Esophagus muscularis mucosa (tissue), 4 donors: ENCODE data around the gene DHRS7C. TPM values are rescaled to one million over a fixed set of nuclear protein-coding genes. Genes with fewer than 3 reads are reported as not detected.

Experiments
- DNase-seq: peaks from one replicate; pipeline ENCODE4 v3.0.0-alpha.2; 2017; ENCODE audit errors: extremely low spot score
- H3K27ac ChIP-seq, 4 donors: fragments of 200-600 bp; sonication (generic); replicated peaks in 1 of 4; 1 replicate in 3 of 4; 2 replicates in 1 of 4; pipeline ENCODE4 v1.5.1; 2016 to 2019; ENCODE audit warnings: mild to moderate bottlenecking in 1 of 4
- H3K27me3 ChIP-seq, 4 donors: fragments of 200-600 bp; sonication (generic); one replicate each; pipeline versions ENCODE4 v1.5.1 to v1.6.0; 2016 to 2019
- H3K36me3 ChIP-seq, 4 donors: fragments of 200-600 bp; sonication (generic); one replicate each; pipeline ENCODE4 v1.5.1; 2016 to 2019
- H3K4me1 ChIP-seq, 4 donors: fragments of 200-600 bp; sonication (generic); one replicate each; pipeline ENCODE4 v1.5.1; 2016 to 2019
- H3K4me3 ChIP-seq, 4 donors: fragments of 200-600 bp; sonication (generic); 1 replicate in 2 of 4; 2 replicates in 2 of 4; pipeline ENCODE4 v1.5.1; 2016 to 2019; ENCODE audit warnings: mild to moderate bottlenecking in 4 of 4, moderate library complexity in 1 of 4
- H3K9me3 ChIP-seq, 4 donors: fragments of 200-600 bp; sonication (generic); 1 replicate in 3 of 4; 2 replicates in 1 of 4; pipeline ENCODE4 v1.5.1; 2016 to 2019
- CTCF ChIP-seq, 3 experiments: fragments of 200-600 bp in 2 of 3; fragments of 450-650 bp in 1 of 3; sonication (generic) in 2 of 3; IDR thresholded peaks; one replicate each; pipeline ENCODE4 v1.5.1; 2017 to 2019; ENCODE audit warnings: antibody characterized with exemption in 3 of 3, mild to moderate bottlenecking in 2 of 3, moderate library complexity in 1 of 3
- EP300 ChIP-seq: sonication (generic); formaldehyde crosslinking; IDR thresholded peaks from one replicate; pipeline ENCODE4 v1.6.1; 2017; ENCODE audit warnings: antibody characterized with exemption
- POLR2A ChIP-seq: fragments of 450-650 bp; IDR thresholded peaks from one replicate; pipeline ENCODE4 v1.6.1; 2017; ENCODE audit warnings: antibody characterized with exemption, moderate library complexity, mild to moderate bottlenecking, low read depth
- POLR2AphosphoS5 ChIP-seq, 2 donors: sonication (generic); formaldehyde crosslinking; IDR thresholded peaks; one replicate each; pipeline ENCODE4 v1.6.1; 2017; ENCODE audit warnings: antibody characterized with exemption in 2 of 2
- WGBS: methylation state at CpG from one replicate; pipeline ENCODE4 v1.1.5; 2018; 5-methylcytosine and 5-hydroxymethylcytosine counted together
- intact Hi-C: fragments of 100-400 bp; cut with DNase I; formaldehyde crosslinking; loops from one replicate; pipeline ENCODE4 v1.15.1; 2023
- total RNA-seq, 4 donors: library from RNA; depleted of rRNA; stranded (reverse); fragments of >200 nt; gene quantifications; one replicate each; pipeline versions ENCODE4 v1.1.0 to v1.2.1, GENCODE V29; 2016

The DHRS7C gene
- total RNA-seq, 4 donors from 2014 or later = not detected

- intact Hi-C loops = no loop called here
- TF ChIP-seq POLR2AphosphoS5 (IDR thresholded peaks at IDR 0.05) (no peak), EP300 (no peak), CTCF (IDR thresholded peaks at IDR 0.05) (no peak), POLR2A (no peak)
- H3K36me3 ChIP-seq = no peaks in the 10 kb centered on the region
- H3K4me1 ChIP-seq = no peaks in the 10 kb centered on the region
- H3K9me3 ChIP-seq = no peaks in the 10 kb centered on the region
- WGBS = 36% methylated on average over 9 of the region's 9 CpGs
- peaks cover 0 to 9% (median 0%) of the 10 kb centered on the region in 4 donors for H3K27me3 ChIP-seq
- DNase-seq = no peak
- H3K27ac ChIP-seq = no peak overlapping the region
- no peak overlapping the region for H3K4me3 ChIP-seq
These were observed 65.8 kb downstream of the DHRS7C start for GRCh38 chr17:9725575-9725974.

Other genes with a start within 250 kb of the DHRS7C start
- 100 to 1,000 TPM in 2 of 4 donors, 10 to 100 TPM in 2; 83.9 to 104 (median 94.5) TPM for gene STX8, start 215.8 kb downstream of the DHRS7C start, total RNA-seq
- 1 to 10 TPM in 1 of 4 donors, under 1 TPM in 1, not detected in 2; 0.83 to 1.2 TPM for gene CFAP52, start 214.9 kb downstream of the DHRS7C start, total RNA-seq
- under 1 TPM in 3 of 4 donors, not detected in 1; 0.17 to 0.84 (median 0.17) TPM for gene USP43, start 146.1 kb downstream of the DHRS7C start, total RNA-seq
- not detected for gene GSG1L2, start 30.5 kb upstream of the DHRS7C start, total RNA-seq
- 10 to 100 TPM in 3 of 4 donors, 1 to 10 TPM in 1; 9.1 to 16.6 (median 14.6) TPM for gene GLP2R, start 34.3 kb upstream of the DHRS7C start, total RNA-seq
- gene RCVRN, start 113.7 kb upstream of the DHRS7C start, total RNA-seq = under 1 TPM in 1 of 4 donors, not detected in 3; 0.52 TPM